LNCAP (cell line): Measurements from ENCODE around the gene NTM.
A peak's percentile ranks its signal among the peaks of the same experiment; 100 is the strongest.

Experiments
- CTCF ChIP-seq: fragments of 450-650 bp; IDR thresholded peaks from 2 replicates; pipeline ENCODE4 v1.5.1; 2017; ENCODE audit warnings: mild to moderate bottlenecking

Gene NTM

GRCh38 chr11:131498631-131499160, 128.3 kb downstream of the NTM start:
- TF ChIP-seq CTCF, result no peak

GRCh38 chr11:131499199-131499598, 128.8 kb downstream of the NTM start:
- TF ChIP-seq CTCF, result no peak

DNA sequence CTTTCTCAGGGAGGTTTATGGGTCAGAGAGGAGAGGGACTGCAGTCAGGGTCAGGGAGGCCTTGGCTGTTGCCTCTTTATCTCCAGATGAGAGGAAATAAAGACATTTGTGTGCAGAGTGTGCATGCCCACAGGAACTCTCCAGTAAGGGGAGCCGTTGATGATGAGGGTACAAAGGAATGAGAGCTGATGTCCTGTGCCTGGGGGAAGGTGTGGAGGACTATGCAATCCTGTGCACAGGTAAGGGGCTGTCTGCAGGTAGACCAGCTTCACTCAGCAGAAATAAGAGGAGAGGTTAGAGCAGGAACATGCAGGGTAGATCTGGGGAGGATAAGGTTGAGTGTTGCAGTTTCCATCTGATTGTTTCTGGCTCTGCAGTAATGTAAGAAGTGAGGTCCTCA, 132.6 kb downstream of the NTM start:
- no peak for TF ChIP-seq CTCF

- peak; percentile 62 for TF ChIP-seq CTCF
These were observed 134.0 kb downstream of the NTM start for GRCh38 chr11:131504199-131504949.

DNA sequence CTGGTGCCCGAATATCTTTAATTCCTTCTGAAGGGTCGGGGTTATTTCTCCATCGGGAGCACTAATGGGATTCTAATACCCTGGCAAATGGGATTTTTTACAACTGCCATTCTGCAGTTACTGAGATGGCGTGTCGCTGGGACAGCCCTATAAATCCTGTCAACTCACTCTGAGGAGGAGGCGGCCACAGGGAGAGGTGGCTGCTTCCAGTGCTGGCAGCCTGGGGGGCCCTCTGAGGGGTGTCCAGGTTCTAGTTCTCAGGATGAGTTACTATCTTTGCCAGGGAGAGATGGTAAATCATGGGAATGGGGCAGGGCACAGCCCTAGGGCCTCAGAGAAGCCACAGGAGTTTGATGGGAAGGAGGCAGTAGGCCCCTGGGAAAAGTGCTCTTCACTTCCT, 135.9 kb downstream of the NTM start:
- no peak for TF ChIP-seq CTCF

- no peak for TF ChIP-seq CTCF
These were observed 140.2 kb downstream of the NTM start for GRCh38 chr11:131510662-131511061.

- peak; percentile 86 for TF ChIP-seq CTCF
These were observed 141.4 kb downstream of the NTM start for GRCh38 chr11:131511794-131512193.
